ENCODE measurements around the gene CNTFR.

The CNTFR gene

DNA sequence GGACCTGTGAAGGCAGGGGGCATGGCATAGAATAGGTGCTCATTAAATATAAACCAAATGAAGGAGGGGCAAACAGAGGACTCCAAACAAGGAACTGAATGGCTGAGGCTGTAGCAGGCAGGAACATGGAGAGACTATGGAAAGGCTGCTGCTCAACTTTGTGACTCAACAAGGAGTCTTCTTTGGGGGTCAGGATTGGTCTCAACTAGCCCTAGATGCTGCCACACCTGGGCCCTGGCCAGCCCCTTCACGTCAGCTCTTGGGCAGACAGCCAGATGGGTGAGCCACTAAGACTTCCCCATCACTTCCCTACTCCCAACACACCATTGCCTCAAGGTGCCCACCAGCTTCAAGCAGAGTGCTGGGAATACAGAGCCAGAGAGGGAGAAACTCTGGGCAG, 11.4 kb upstream of the CNTFR start:
- no peak overlapping the region for H3K4me3 ChIP-seq (ENCODE audit: low read depth, low read length)

DNA sequence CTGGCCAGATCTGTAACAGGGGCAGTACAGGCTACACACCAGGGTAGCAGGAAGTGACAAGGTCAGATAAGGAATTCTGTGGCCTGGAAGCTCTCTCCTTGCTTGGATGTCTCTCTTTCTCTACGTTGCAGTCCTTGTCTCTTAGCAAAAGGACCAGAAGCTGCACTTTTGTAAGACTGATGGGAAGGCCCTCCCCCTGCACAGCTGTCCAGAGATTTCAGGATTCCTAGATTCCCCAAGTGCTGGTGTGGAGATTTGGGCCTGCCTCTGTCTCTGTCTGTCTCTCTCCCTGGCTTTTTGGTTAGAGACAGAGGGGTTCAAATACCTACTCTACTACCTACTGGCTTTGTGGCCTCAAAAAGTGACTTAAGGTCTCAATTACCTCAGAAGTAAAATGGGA, 10.0 kb upstream of the CNTFR start:
- no peak overlapping the region for H3K4me3 ChIP-seq (ENCODE audit: low read depth, low read length)
- no peak for TF ChIP-seq CTCF (IDR thresholded peaks at IDR 0.05; ENCODE audit: borderline replicate concordance, insufficient read depth, low read depth, low read length)

More for the DNA sequence above, 11.4 kb upstream of the CNTFR start:
- TF ChIP-seq CTCF (IDR thresholded peaks at IDR 0.05; ENCODE audit: borderline replicate concordance, insufficient read depth, low read depth, low read length), result no peak

- TF ChIP-seq CTCF (IDR thresholded peaks at IDR 0.05; ENCODE audit: borderline replicate concordance, insufficient read depth, low read depth, low read length), result no peak
- no peak overlapping the region for H3K4me3 ChIP-seq (ENCODE audit: low read depth, low read length)
Observed at GRCh38 chr9:34594177-34594576, 4.7 kb upstream of the CNTFR start.

DNA sequence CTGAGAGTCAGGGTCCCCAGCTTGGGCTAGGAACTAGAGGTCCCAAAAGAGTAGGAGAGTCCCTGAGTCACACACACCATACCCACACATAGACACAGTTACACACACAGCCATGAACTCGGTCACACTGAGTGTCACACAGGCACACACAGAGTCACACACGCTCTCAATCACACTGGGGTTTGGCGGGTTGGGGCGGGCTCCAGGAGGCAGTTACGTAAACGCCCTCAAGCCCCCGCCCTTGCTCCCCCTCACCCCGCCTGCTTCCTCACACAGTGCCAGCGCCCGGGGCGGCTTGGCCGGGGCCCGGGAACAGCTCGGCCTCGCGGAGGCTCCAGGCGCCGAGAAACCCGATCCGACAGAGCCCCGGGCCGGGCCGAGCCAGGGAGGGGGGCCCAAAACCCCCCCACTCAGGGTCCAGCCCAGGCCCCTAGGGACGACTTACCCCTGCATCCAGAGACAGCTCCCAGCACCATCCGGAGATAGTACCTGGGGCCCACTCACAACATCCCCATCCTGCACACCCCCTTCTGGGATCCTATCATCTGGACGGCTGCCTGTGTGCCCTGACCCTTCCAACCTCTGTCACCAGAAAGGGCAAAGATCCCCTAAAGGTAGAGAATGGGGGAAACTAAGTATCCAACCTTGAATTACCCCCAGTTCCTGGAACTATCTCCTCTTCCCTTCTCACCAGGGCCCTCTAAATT, 3.5 kb upstream of the CNTFR start:
- H3K4me3 ChIP-seq (ENCODE audit: low read depth, low read length), result no peak overlapping the region
- no peak for TF ChIP-seq CTCF (IDR thresholded peaks at IDR 0.05; ENCODE audit: borderline replicate concordance, insufficient read depth, low read depth, low read length)

- TF ChIP-seq CTCF (IDR thresholded peaks at IDR 0.05; ENCODE audit: borderline replicate concordance, insufficient read depth, low read depth, low read length), result no peak
- no peak overlapping the region for H3K4me3 ChIP-seq (ENCODE audit: low read depth, low read length)
Observed at GRCh38 chr9:34591917-34592866, 2.7 kb upstream of the CNTFR start.

DNA sequence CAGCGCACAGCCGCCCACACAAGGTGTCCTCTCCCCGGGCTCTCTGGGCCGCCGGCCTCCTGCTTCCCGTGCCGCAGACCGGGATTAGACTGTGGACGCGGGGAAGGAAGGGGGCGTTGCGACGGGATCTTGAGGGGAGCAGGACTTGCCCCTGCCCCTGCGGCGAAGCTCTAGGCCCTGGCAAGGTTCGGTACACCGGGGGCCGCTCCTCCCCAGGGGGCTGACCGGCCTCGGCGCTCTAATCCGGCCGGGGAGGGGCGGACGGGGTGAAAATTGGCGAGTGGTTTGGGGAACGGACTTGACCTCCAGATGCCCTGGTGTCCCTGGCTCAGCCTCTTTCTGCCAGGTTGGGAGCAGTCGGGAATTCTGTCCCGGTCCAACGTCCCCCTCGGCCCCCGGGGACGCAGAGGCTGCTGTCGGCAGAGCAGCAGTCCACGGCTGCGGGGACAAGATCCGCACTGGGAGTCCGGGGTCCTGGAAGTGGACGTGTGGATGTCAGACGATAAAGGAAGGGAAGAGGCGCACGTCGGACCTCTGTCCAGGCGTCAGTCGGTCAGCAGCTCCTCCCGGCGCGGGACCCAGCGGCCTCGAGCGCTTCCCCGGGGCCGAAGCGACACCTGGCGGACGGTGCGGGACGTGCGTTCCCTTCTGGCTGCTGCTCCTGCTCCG, 1.9 kb upstream of the CNTFR start:
- peak; percentile 97 for TF ChIP-seq CTCF (IDR thresholded peaks at IDR 0.05; ENCODE audit: borderline replicate concordance, insufficient read depth, low read depth, low read length)
- H3K4me3 ChIP-seq (ENCODE audit: low read depth, low read length), result no peak overlapping the region
